ENCODE data around the gene COL2A1. TPM values are rescaled to one million over a fixed set of nuclear protein-coding genes. Genes with fewer than 3 reads are reported as not detected.

COL2A1 gene
- total RNA-seq, 1 experiment from 2014 or later, result 1.4 TPM

- TF ChIP-seq CTCF (IDR thresholded peaks at IDR 0.05), result no peak
- TF ChIP-seq POLR2AphosphoS5 (IDR thresholded peaks at IDR 0.05; ENCODE audit: low read depth, low read length), result no peak
- TF ChIP-seq SIN3A (IDR thresholded peaks at IDR 0.05; ENCODE audit: borderline replicate concordance, insufficient read depth, low read depth, low read length), result no peak
- no peak for TF ChIP-seq REST (IDR thresholded peaks at IDR 0.05; ENCODE audit: insufficient read depth in 1 of 2, low read depth in 2 of 2, low read length in 1 of 2)
- no peak for TF ChIP-seq TCF7L2 (IDR thresholded peaks at IDR 0.05; ENCODE audit: low read depth, low read length)
- no peaks in the 10 kb centered on the region for H3K9me3 ChIP-seq (ENCODE audit: control insufficient read depth, insufficient read depth, low read depth, low read length)
- no peak for DNase-seq (ENCODE audit: low read depth, low spot score)
- ChIA-PET POLR2A (no interaction called here), CTCF (no interaction called here)
- no TSS peak for BruUV-seq (replicated peaks)
- intact Hi-C loops (cut with micrococcal nuclease; ENCODE audit: unreplicated experiment) (no loop called here), in situ Hi-C loops (cut with HindIII; ENCODE audit: low pct_unique_long_range_greater_than_20kb, low sequenced_read_pairs) (no loop called here)
- no peak overlapping the region for H3K27ac ChIP-seq (ENCODE audit: low read length)
- no peaks in the 10 kb centered on the region for H3K27me3 ChIP-seq (ENCODE audit: control insufficient read depth, insufficient read depth, low read length)
- H3K4me1 ChIP-seq (ENCODE audit: control insufficient read depth, insufficient read depth, low read length), result no peaks in the 10 kb centered on the region
- ATAC-seq, result no peak
- H3K36me3 ChIP-seq (ENCODE audit: control insufficient read depth, insufficient read depth, low read length), result no peaks in the 10 kb centered on the region
- H3K4me3 ChIP-seq (ENCODE audit: low read depth in 2 of 2, low read length in 2 of 2), result no peak overlapping the region
Observed at GRCh38 chr12:47983541-47984115, 20.6 kb downstream of the COL2A1 start.

GRCh38 chr12:47982770-47983169, 21.5 kb downstream of the COL2A1 start:
- H3K36me3 ChIP-seq (ENCODE audit: control insufficient read depth, insufficient read depth, low read length), result no peaks in the 10 kb centered on the region
- intact Hi-C loops (cut with micrococcal nuclease; ENCODE audit: unreplicated experiment), result no loop called here
- H3K27ac ChIP-seq (ENCODE audit: low read length), result no peak overlapping the region
- DNase-seq (ENCODE audit: low read depth, low spot score) (no peak), ATAC-seq (no peak)
- no peaks in the 10 kb centered on the region for H3K27me3 ChIP-seq (ENCODE audit: control insufficient read depth, insufficient read depth, low read length)
- in situ Hi-C loops (cut with HindIII; ENCODE audit: low pct_unique_long_range_greater_than_20kb, low sequenced_read_pairs), result no loop called here
- TF ChIP-seq SIN3A (IDR thresholded peaks at IDR 0.05; ENCODE audit: borderline replicate concordance, insufficient read depth, low read depth, low read length) (no peak), CTCF (IDR thresholded peaks at IDR 0.05) (no peak), REST (IDR thresholded peaks at IDR 0.05; ENCODE audit: insufficient read depth in 1 of 2, low read depth in 2 of 2, low read length in 1 of 2) (no peak), TCF7L2 (IDR thresholded peaks at IDR 0.05; ENCODE audit: low read depth, low read length) (no peak), POLR2AphosphoS5 (IDR thresholded peaks at IDR 0.05; ENCODE audit: low read depth, low read length) (no peak)
- no peak overlapping the region for H3K4me3 ChIP-seq (ENCODE audit: low read depth in 2 of 2, low read length in 2 of 2)
- BruUV-seq (replicated peaks), result no TSS peak
- POLR2A ChIA-PET, result no interaction called here
- H3K4me1 ChIP-seq (ENCODE audit: control insufficient read depth, insufficient read depth, low read length), result no peaks in the 10 kb centered on the region
- CTCF ChIA-PET, result no interaction called here
- no peaks in the 10 kb centered on the region for H3K9me3 ChIP-seq (ENCODE audit: control insufficient read depth, insufficient read depth, low read depth, low read length)
